Umbilical cord (tissue), 2 donors: ENCODE results near the gene HDAC9. TPM values are rescaled to one million over a fixed set of nuclear protein-coding genes. Genes with fewer than 3 reads are reported as not detected.

Source experiments
- DNase-seq: peaks from one replicate; pipeline ENCODE4 v3.0.0-alpha.2; 2015; ENCODE audit warnings: low spot score
- total RNA-seq: library from RNA; depleted of rRNA; stranded (reverse); fragments of >200 nt; gene quantifications from one replicate; pipeline ENCODE4 v1.2.3, GENCODE V29; 2014; ENCODE audit warnings: low replicate concordance; ENCODE audit not compliant: insufficient read depth

The HDAC9 gene
- total RNA-seq, 1 donor from 2014 or later: 18.3 TPM

- DNase-seq: no peak
Observed at GRCh38 chr7:18553605-18554003, 58.1 kb downstream of the HDAC9 start.

GRCh38 chr7:18555120-18555519 is 59.6 kb downstream of the HDAC9 start:
- DNase-seq: no peak

GRCh38 chr7:18555968-18556367 is 60.4 kb downstream of the HDAC9 start:
- no peak for DNase-seq

- DNase-seq: no peak
Observed at GRCh38 chr7:18558503-18558902, 63.0 kb downstream of the HDAC9 start.

GRCh38 chr7:18558910-18559309 is 63.4 kb downstream of the HDAC9 start:
- DNase-seq: no peak

- no peak for DNase-seq
Observed at GRCh38 chr7:18559756-18560155, 64.2 kb downstream of the HDAC9 start.

GRCh38 chr7:18564779-18565178 is 69.2 kb downstream of the HDAC9 start:
- DNase-seq: no peak

GRCh38 chr7:18565337-18565736 is 69.8 kb downstream of the HDAC9 start:
- DNase-seq: no peak

- DNase-seq: no peak
Observed at GRCh38 chr7:18566205-18566604, 70.7 kb downstream of the HDAC9 start.

- DNase-seq: no peak
Observed at GRCh38 chr7:18566829-18567228, 71.3 kb downstream of the HDAC9 start.

GRCh38 chr7:18570441-18570840 is 74.9 kb downstream of the HDAC9 start:
- no peak for DNase-seq

GRCh38 chr7:18570890-18571478 is 75.4 kb downstream of the HDAC9 start:
- DNase-seq: peak; percentile 54

- DNase-seq: no peak
Observed at GRCh38 chr7:18572154-18572553, 76.6 kb downstream of the HDAC9 start.

GRCh38 chr7:18572885-18573284 is 77.3 kb downstream of the HDAC9 start:
- DNase-seq: no peak

- DNase-seq: no peak
Observed at GRCh38 chr7:18573410-18574234, 78.1 kb downstream of the HDAC9 start.

- DNase-seq: no peak
Observed at GRCh38 chr7:18574235-18574540, 78.6 kb downstream of the HDAC9 start.

GRCh38 chr7:18574676-18575075 is 79.1 kb downstream of the HDAC9 start:
- DNase-seq: no peak

GRCh38 chr7:18575622-18576572 is 80.3 kb downstream of the HDAC9 start:
- DNase-seq: no peak

- no peak for DNase-seq
Observed at GRCh38 chr7:18577096-18577771, 81.7 kb downstream of the HDAC9 start.

- no peak for DNase-seq
Observed at GRCh38 chr7:18579698-18580097, 84.1 kb downstream of the HDAC9 start.

- DNase-seq: no peak
Observed at GRCh38 chr7:18580950-18581349, 85.4 kb downstream of the HDAC9 start.

GRCh38 chr7:18583305-18583704 is 87.8 kb downstream of the HDAC9 start:
- peak; percentile 89 for DNase-seq
